Astrocyte (in vitro differentiated cells and primary cell): ENCODE measurements around the gene MLKL. TPM values are rescaled to one million over a fixed set of nuclear protein-coding genes. Genes with fewer than 3 reads are reported as not detected.

Experiments used
- DNase-seq: peaks from one replicate; pipeline ENCODE4 v3.0.0-alpha.2; 2010; ENCODE audit warnings: low read depth
- FAIRE-seq: peaks from 2 replicates; lab custom pipeline; 2011; peaks lifted over from hg19 to GRCh38; lab: Jason Lieb, UNC
- H2AFZ ChIP-seq: 2 replicates; pipeline ENCODE4 v1.6.0; 2012; ENCODE audit warnings: low read depth, low read length, inconsistent platforms
- H3K27ac ChIP-seq: 2 replicates; pipeline ENCODE4 v1.5.1; 2011; ENCODE audit warnings: low read depth, low read length, inconsistent platforms
- H3K27me3 ChIP-seq: 2 replicates; pipeline ENCODE4 v1.6.0; 2011; ENCODE audit warnings: low read length, inconsistent platforms; ENCODE audit not compliant: insufficient read depth
- H3K36me3 ChIP-seq: 2 replicates; pipeline ENCODE4 v1.5.1; 2011; ENCODE audit warnings: low read length, inconsistent platforms; ENCODE audit not compliant: insufficient read depth
- H3K4me1 ChIP-seq: 2 replicates; pipeline ENCODE4 v1.5.1; 2011; ENCODE audit warnings: low read length, inconsistent platforms; ENCODE audit not compliant: insufficient read depth
- H3K4me2 ChIP-seq: 2 replicates; pipeline ENCODE4 v1.6.0; 2012; ENCODE audit warnings: low read length, inconsistent platforms
- H3K4me3 ChIP-seq: 2 replicates; pipeline ENCODE4 v1.5.1; 2011; ENCODE audit warnings: low read depth, mild to moderate bottlenecking, low read length, inconsistent platforms; ENCODE audit not compliant: insufficient read depth
- H3K79me2 ChIP-seq: 2 replicates; pipeline ENCODE4 v1.6.0; 2012; ENCODE audit warnings: mild to moderate bottlenecking, low read length, inconsistent platforms; ENCODE audit not compliant: insufficient read depth
- H3K9ac ChIP-seq: 2 replicates; pipeline ENCODE4 v1.6.0; 2012; ENCODE audit warnings: mild to moderate bottlenecking, low read length, inconsistent platforms
- H3K9me3 ChIP-seq: 2 replicates; pipeline ENCODE4 v1.5.1; 2012; ENCODE audit warnings: low read depth, mild to moderate bottlenecking, low read length, inconsistent platforms; ENCODE audit not compliant: insufficient read depth
- H4K20me1 ChIP-seq: 2 replicates; pipeline ENCODE4 v1.6.0; 2012; ENCODE audit warnings: low read length, inconsistent platforms; ENCODE audit not compliant: insufficient read depth
- H3K27ac Mint-ChIP-seq: one replicate; pipeline ENCODE4 v1.8.0; 2021; ENCODE audit warnings: mild to moderate bottlenecking, mixed read lengths; ENCODE audit not compliant: unreplicated experiment
- H3K27me3 Mint-ChIP-seq: one replicate; pipeline ENCODE4 v1.8.0; 2021; ENCODE audit warnings: low read depth, mixed read lengths; ENCODE audit not compliant: unreplicated experiment
- H3K36me3 Mint-ChIP-seq: one replicate; pipeline ENCODE4 v1.8.0; 2021; ENCODE audit warnings: low read depth, mixed read lengths; ENCODE audit not compliant: unreplicated experiment
- H3K4me1 Mint-ChIP-seq: one replicate; pipeline ENCODE4 v1.8.0; 2021; ENCODE audit warnings: low read depth, mixed read lengths; ENCODE audit not compliant: unreplicated experiment
- H3K4me3 Mint-ChIP-seq: one replicate; pipeline ENCODE4 v1.8.0; 2021; ENCODE audit warnings: mild to moderate bottlenecking, moderate library complexity, mixed read lengths; ENCODE audit not compliant: unreplicated experiment
- H3K9me3 Mint-ChIP-seq: one replicate; pipeline ENCODE4 v1.8.0; 2021; ENCODE audit warnings: mild to moderate bottlenecking, mixed read lengths; ENCODE audit not compliant: unreplicated experiment
- CTCF ChIP-seq: IDR thresholded peaks from 2 replicates; pipeline ENCODE4 v1.5.1; 2011; ENCODE audit warnings: low read depth, mild to moderate bottlenecking, inconsistent platforms, low read length, moderate library complexity; ENCODE audit not compliant: insufficient read depth
- EZH2 ChIP-seq: IDR thresholded peaks from 2 replicates; pipeline ENCODE4 v1.6.1; 2012; ENCODE audit warnings: mild to moderate bottlenecking, low read length, inconsistent platforms; ENCODE audit not compliant: insufficient read depth
- total RNA-seq: library from RNA; stranded (reverse); gene quantifications from 2 replicates; pipeline ENCODE4 v1.2.1, GENCODE V29; 2021

MLKL gene
- total RNA-seq, 1 donor from 2014 or later: 6.2 TPM

GRCh38 chr16:74729783-74730683 lies 29.4 kb upstream of the MLKL start:
- Histone ChIP-seq H4K20me1 (no peaks in the 10 kb centered on the region), H3K4me2 (no peak overlapping the region), H3K4me1 (peaks cover 4% of the 10 kb centered on the region), H3K9ac (no peak overlapping the region), H3K4me3 (no peak overlapping the region), H2AFZ (peak overlapping the region; percentile 57), H3K36me3 (no peaks in the 10 kb centered on the region), H3K27ac (no peak overlapping the region), H3K27me3 (no peaks in the 10 kb centered on the region), H3K9me3 (peaks cover 4% of the 10 kb centered on the region), H3K79me2 (no peaks in the 10 kb centered on the region)
- peaks cover 13% of the 10 kb centered on the region for H3K27me3 Mint-ChIP-seq
- H3K4me3 Mint-ChIP-seq: no peak overlapping the region
- peaks cover 15% of the 10 kb centered on the region for H3K4me1 Mint-ChIP-seq
- no peak for FAIRE-seq
- DNase-seq: no peak
- peaks cover 6% of the 10 kb centered on the region for H3K9me3 Mint-ChIP-seq
- H3K36me3 Mint-ChIP-seq: peaks cover 5% of the 10 kb centered on the region
- H3K27ac Mint-ChIP-seq: no peak overlapping the region
- TF ChIP-seq EZH2 (no peak), CTCF (no peak)

DNA sequence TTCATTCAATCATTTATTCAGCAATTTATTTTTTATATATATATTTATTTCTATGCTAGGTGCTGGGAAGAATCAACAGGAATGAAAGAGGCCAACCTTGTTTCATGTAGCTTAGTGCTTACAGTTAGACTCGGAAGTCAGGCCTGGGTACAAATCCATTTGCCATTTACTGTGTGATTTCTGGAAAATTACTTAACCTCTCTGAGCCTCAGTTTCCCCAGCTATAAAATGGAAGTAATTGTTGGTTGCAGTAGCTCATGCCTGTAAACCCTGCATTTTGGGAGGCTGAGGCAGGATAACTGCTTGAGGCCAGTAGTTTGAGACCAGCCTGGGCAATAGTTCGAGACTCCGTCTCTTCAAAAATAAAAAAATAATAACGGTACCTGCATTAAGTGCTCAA lies 27.2 kb upstream of the MLKL start:
- Mint-ChIP-seq H3K4me3 (no peak overlapping the region), H3K27me3 (peaks cover 12% of the 10 kb centered on the region)
- H3K27ac ChIP-seq: no peak overlapping the region

More for the DNA sequence above, 27.2 kb upstream of the MLKL start:
- Histone ChIP-seq H3K4me2 (no peak overlapping the region), H3K79me2 (no peaks in the 10 kb centered on the region), H3K9ac (no peak overlapping the region), H3K36me3 (no peaks in the 10 kb centered on the region), H3K27me3 (no peaks in the 10 kb centered on the region), H3K4me1 (peaks cover 11% of the 10 kb centered on the region), H3K4me3 (no peak overlapping the region), H3K9me3 (peaks cover 4% of the 10 kb centered on the region), H4K20me1 (no peaks in the 10 kb centered on the region), H2AFZ (no peak overlapping the region)
- no peak overlapping the region for H3K27ac Mint-ChIP-seq
- peaks cover 10% of the 10 kb centered on the region for H3K9me3 Mint-ChIP-seq
- peaks cover 5% of the 10 kb centered on the region for H3K36me3 Mint-ChIP-seq
- TF ChIP-seq CTCF (no peak), EZH2 (no peak)
- H3K4me1 Mint-ChIP-seq: peaks cover 7% of the 10 kb centered on the region
- FAIRE-seq (no peak), DNase-seq (no peak)
